GM19035 (cell line): ENCODE results near the gene ADGRG1.
A peak's percentile ranks its signal among the peaks of the same experiment; 100 is the strongest.

Source experiments
- ATAC-seq: cut with Tn5 transposase; IDR thresholded peaks from one replicate; pipeline ENCODE4 v1.9.1; 2021; ENCODE audit not compliant: unreplicated experiment

ADGRG1 gene

GRCh38 chr16:57648581-57649442 is 20.4 kb downstream of the ADGRG1 start:
- ATAC-seq, result peak; percentile 65

DNA sequence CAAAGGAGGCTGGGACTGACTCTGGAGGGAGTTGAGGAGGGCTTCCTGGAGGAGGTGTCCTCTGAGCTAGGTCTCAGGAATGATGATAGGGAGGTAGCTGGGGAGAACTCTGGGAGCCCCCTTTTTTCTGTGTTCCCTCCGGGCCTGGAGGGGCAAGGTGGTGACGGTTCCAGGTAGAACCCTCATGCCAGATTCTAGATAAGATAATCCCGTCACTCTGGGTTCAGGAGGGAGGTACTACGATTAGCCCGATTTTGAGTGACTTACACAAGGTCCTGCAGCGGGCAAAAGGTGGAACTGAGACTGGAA is 21.0 kb downstream of the ADGRG1 start:
- no peak for ATAC-seq

DNA sequence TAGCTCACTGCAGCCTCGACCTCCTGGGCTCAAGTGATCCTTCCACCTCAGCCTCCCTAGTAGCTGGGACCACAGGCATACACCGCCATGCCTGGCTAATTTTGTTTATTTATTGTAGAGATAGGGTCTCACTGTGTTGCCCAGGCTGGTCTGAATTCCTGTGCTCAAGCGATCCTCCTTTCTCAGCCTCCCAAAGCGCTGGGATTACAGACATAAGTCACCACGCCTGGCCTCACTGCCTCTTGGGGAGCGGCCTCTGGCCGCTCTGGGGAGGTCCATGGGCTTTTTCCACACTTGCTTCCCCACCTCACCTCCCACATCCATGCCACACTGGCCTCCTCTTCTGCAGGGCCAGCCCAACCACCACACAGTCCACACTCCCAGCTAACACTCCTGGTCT is 21.4 kb downstream of the ADGRG1 start:
- no peak for ATAC-seq

DNA sequence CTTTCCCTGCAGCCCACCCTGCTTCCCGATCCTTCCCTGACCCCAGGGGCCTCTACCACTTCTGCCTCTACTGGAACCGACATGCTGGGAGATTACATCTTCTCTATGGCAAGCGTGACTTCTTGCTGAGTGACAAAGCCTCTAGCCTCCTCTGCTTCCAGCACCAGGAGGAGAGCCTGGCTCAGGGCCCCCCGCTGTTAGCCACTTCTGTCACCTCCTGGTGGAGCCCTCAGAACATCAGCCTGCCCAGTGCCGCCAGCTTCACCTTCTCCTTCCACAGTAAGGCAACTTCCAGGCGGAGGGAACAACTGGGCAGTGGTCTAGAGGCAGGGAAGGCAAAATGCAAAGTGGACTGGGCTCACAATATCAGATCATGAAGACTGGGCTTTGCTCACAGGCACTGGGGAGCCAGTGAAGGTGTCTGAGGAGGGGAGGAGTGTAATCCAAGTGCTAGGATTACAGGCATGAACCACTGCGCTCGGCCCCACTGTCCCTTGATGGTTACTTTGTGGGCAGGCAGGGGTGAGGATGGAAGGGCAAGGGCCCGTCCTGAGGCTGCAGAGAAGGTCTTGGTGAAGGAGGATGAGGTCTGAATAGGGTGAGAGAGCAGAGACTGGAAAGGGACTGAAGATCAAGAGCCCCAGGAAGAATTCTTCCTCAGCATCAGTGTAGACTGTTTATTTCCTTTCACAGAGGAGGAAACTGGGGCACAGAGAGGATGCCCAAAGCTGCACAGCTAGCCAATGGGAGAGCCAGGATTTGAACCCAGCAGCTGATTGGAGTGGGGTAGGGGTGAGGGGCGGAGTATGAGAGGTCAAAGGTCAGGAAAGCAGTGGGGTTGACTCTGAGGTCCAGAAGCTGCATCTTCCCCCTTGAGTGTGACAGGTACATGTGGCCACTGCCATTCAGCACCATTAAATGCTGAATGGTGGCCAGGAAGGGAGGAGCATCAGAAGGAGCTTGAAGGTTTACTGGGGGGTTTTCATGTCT is 23.2 kb downstream of the ADGRG1 start:
- ATAC-seq, result no peak

GRCh38 chr16:57652695-57653471 is 24.5 kb downstream of the ADGRG1 start:
- no peak for ATAC-seq

- ATAC-seq, result no peak
Measured at GRCh38 chr16:57653936-57654335, 25.5 kb downstream of the ADGRG1 start.

- ATAC-seq, result no peak
Measured at GRCh38 chr16:57656342-57656955, 28.0 kb downstream of the ADGRG1 start.

- ATAC-seq, result no peak
Measured at GRCh38 chr16:57657228-57657627, 28.8 kb downstream of the ADGRG1 start.

- no peak for ATAC-seq
Measured at GRCh38 chr16:57658130-57658877, 29.9 kb downstream of the ADGRG1 start.

- ATAC-seq, result no peak
Measured at GRCh38 chr16:57658878-57659674, 30.6 kb downstream of the ADGRG1 start.

DNA sequence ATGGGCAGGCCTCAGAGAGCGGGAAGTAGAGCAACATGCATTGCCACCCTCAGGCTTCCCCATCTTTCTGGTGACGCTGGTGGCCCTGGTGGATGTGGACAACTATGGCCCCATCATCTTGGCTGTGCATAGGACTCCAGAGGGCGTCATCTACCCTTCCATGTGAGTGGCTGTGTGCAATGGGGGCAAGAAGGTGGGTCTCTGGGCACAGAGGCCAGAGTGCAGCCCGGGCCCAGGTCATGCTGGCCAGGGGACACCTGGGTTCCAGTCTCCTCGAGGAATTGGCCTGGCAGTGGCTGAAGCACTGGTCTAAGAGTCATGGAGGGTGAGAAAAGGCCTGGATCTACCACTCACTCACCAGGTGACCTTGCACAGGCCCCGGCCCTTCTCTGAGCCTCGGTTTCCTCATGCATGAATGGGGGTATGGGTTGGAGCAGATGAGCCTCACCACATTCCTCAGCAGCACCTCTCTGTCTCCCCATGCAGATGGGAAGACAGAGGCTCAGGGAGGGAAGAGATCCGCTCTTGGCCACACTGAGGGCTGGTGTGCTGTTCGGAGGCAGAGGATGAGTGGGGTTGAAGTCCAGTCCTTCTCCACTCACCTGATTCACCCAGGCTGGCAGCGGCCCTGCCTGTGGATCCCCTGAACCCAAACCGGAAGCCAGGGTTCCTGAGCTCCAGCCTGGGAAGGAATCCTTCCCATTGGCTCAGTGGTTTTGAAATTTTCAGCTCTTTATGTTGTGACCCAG is 32.5 kb downstream of the ADGRG1 start:
- ATAC-seq, result no peak

GRCh38 chr16:57661510-57661909 is 33.1 kb downstream of the ADGRG1 start:
- ATAC-seq, result no peak

DNA sequence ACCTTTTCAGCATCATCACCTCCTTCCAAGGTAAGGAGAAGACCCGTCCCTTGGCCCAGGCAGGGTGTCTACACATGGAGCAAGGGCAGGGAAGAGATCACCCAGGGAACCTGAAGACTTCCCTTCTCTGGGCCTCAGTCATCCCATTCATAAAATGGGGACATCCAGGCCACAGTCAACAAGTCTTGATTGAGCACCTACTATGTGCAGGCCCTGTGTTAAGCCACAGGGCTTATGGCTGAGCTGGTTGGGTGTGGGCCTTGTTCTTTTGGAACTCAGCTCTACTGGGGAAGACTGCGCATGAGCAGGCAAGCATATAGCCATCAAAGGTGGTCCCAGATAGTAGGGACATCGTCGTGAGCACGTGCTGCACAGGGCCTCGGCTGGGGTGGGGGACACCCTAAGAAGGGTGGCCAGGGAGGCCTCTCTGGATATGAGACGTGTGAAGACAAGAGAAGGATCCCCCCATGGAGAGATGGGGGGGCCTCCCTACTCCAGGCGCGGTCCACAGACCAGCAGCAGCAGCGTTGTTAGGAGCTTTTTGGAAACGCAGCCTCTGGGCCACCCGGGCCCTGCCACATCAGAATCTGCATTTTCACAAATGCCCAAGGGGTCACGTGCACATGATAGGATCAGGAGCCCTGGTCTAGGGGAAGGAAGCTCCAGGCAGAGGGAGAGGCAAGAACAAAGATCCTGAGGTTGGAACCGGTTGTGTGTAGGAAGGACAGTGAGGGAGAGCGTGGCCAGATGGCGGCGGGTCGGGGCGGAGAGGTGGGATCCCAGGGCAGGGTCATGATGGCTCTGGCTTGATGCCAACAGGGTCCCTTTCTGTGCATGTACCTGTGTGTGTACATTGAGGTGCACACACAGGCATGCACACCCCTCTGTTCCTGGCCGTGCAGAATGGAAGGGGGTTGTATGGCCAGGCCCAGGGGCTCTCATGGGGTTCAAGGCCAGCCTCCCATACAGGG is 33.8 kb downstream of the ADGRG1 start:
- ATAC-seq, result no peak

GRCh38 chr16:57663436-57663835 is 35.0 kb downstream of the ADGRG1 start:
- ATAC-seq, result no peak

DNA sequence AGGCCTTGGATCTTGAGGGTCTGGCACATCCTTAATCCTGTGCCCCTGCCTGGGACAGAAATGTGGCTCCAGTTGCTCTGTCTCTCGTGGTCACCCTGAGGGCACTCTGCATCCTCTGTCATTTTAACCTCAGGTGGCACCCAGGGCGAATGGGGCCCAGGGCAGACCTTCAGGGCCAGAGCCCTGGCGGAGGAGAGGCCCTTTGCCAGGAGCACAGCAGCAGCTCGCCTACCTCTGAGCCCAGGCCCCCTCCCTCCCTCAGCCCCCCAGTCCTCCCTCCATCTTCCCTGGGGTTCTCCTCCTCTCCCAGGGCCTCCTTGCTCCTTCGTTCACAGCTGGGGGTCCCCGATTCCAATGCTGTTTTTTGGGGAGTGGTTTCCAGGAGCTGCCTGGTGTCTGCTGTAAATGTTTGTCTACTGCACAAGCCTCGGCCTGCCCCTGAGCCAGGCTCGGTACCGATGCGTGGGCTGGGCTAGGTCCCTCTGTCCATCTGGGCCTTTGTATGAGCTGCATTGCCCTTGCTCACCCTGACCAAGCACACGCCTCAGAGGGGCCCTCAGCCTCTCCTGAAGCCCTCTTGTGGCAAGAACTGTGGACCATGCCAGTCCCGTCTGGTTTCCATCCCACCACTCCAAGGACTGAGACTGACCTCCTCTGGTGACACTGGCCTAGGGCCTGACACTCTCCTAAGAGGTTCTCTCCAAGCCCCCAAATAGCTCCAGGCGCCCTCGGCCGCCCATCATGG is 35.7 kb downstream of the ADGRG1 start:
- ATAC-seq, result no peak

DNA sequence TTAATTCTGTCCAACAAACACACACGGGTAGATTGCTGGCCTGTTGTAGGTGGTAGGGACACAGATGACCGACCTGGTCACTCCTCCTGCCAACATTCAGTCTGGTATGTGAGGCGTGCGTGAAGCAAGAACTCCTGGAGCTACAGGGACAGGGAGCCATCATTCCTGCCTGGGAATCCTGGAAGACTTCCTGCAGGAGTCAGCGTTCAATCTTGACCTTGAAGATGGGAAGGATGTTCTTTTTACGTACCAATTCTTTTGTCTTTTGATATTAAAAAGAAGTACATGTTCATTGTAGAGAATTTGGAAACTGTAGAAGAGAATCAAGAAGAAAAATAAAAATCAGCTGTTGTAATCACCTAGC is 36.2 kb downstream of the ADGRG1 start:
- no peak for ATAC-seq

DNA sequence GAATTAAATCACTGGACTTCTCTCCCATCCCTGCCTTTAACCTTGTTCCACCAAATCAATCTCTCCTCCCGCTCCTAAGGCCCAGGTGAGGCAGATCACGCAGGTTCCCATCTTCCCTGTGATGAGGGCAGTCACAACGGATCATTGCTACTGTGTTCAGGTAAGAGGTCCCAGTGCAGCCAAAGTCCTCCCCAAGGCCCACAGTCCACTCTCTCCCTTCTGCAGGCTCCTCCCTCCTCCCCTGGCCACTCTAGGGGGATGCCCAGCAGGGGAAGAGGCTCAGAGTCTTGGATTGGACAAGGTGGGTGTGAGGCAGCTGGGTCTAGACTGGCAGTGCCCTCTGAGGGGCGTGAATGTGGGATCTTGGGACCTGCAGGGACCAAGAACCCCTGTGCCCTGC is 37.1 kb downstream of the ADGRG1 start:
- no peak for ATAC-seq
